Gastroesophageal sphincter (tissue), 4 donors: ENCODE data around the gene ENO2. TPM values are rescaled to one million over a fixed set of nuclear protein-coding genes. Genes with fewer than 3 reads are reported as not detected.
"Not testable (repeated sequence)": the region's sequence is repeated elsewhere in the genome, so short reads cannot be mapped to it uniquely, and the experiment has no call there.

Experiments
- ATAC-seq: fragments of 150-250 bp; one replicate; pipeline ENCODE4 v1.9.1; 2016; ENCODE audit warnings: mild to moderate bottlenecking, moderate library complexity
- H3K27ac ChIP-seq, 4 donors: fragments of 200-600 bp; sonication (generic) in 3 of 4; 1 replicate in 3 of 4; 2 replicates in 1 of 4; pipeline ENCODE4 v1.5.1; 2016 to 2019
- H3K27me3 ChIP-seq: fragments of 200-600 bp; sonication (generic); one replicate; pipeline ENCODE4 v1.5.1; 2019
- H3K36me3 ChIP-seq, 2 donors: fragments of 200-600 bp; sonication (generic); one replicate each; pipeline ENCODE4 v1.5.1; 2019; ENCODE audit warnings: control low read depth in 1 of 2
- H3K4me1 ChIP-seq, 3 donors: fragments of 200-600 bp; sonication (generic); 1 replicate in 2 of 3; 2 replicates in 1 of 3; pipeline ENCODE4 v1.5.1; 2016 to 2019; ENCODE audit warnings: control low read depth in 2 of 3
- H3K4me3 ChIP-seq, 2 donors: fragments of 200-600 bp; sonication (generic); one replicate each; pipeline ENCODE4 v1.5.1; 2019; ENCODE audit warnings: mild to moderate bottlenecking in 1 of 2, moderate library complexity in 1 of 2
- H3K9me3 ChIP-seq, 3 donors: fragments of 200-600 bp; sonication (generic); one replicate each; pipeline ENCODE4 v1.5.1; 2017 to 2019; ENCODE audit warnings: control low read depth in 2 of 3
- EP300 ChIP-seq: sonication (generic); formaldehyde crosslinking; IDR thresholded peaks from one replicate; pipeline ENCODE4 v1.6.1; 2017; ENCODE audit warnings: antibody characterized with exemption, mild to moderate bottlenecking
- POLR2A ChIP-seq, 2 donors: fragments of 450-650 bp; IDR thresholded peaks; one replicate each; pipeline ENCODE4 v1.6.1; 2017; ENCODE audit warnings: antibody characterized with exemption in 2 of 2, mild to moderate bottlenecking in 2 of 2, moderate library complexity in 1 of 2
- POLR2AphosphoS5 ChIP-seq: sonication (generic); formaldehyde crosslinking; IDR thresholded peaks from one replicate; pipeline ENCODE4 v1.6.1; 2017; ENCODE audit warnings: antibody characterized with exemption
- WGBS, 2 donors: methylation state at CpG; one replicate each; pipeline ENCODE4 v1.1.5; 2018; ENCODE audit warnings: low coverage in 1 of 2; 5-methylcytosine and 5-hydroxymethylcytosine counted together
- total RNA-seq, 4 donors: library from RNA; depleted of rRNA; stranded (reverse); fragments of >200 nt; gene quantifications; one replicate each; pipeline ENCODE4 v1.1.0, GENCODE V29; 2016
- TF ChIP-seq, protein P1 (sequence below), 4 experiments: fragments of 200-600 bp in 2 of 4; fragments of 450-650 bp in 2 of 4; sonication (generic) in 1 of 4; IDR thresholded peaks; one replicate each; pipeline ENCODE4 v1.5.1; 2017 to 2019; ENCODE audit warnings: antibody characterized with exemption in 4 of 4, mild to moderate bottlenecking in 2 of 4, moderate library complexity in 2 of 4

The ENO2 gene
- total RNA-seq, 4 donors from 2014 or later: 31.2 to 68.2 (median 43.5) TPM

- H3K36me3 ChIP-seq: peaks cover 0 to 36% of the 10 kb centered on the region in 2 donors
- H3K27ac ChIP-seq: no peak overlapping the region
- H3K4me1 ChIP-seq: no peaks in the 10 kb centered on the region
- WGBS, 2 donors: 95 to 100% methylated on average over 1 to 3 of the region's 11 CpGs
- H3K4me3 ChIP-seq: no peak overlapping the region
- TF ChIP-seq POLR2A (IDR thresholded peaks at IDR 0.05): no peak
- no peak for TF ChIP-seq POLR2AphosphoS5
- TF ChIP-seq, protein P1, sequence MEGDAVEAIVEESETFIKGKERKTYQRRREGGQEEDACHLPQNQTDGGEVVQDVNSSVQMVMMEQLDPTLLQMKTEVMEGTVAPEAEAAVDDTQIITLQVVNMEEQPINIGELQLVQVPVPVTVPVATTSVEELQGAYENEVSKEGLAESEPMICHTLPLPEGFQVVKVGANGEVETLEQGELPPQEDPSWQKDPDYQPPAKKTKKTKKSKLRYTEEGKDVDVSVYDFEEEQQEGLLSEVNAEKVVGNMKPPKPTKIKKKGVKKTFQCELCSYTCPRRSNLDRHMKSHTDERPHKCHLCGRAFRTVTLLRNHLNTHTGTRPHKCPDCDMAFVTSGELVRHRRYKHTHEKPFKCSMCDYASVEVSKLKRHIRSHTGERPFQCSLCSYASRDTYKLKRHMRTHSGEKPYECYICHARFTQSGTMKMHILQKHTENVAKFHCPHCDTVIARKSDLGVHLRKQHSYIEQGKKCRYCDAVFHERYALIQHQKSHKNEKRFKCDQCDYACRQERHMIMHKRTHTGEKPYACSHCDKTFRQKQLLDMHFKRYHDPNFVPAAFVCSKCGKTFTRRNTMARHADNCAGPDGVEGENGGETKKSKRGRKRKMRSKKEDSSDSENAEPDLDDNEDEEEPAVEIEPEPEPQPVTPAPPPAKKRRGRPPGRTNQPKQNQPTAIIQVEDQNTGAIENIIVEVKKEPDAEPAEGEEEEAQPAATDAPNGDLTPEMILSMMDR (IDR thresholded peaks at IDR 0.05): no peak
- TF ChIP-seq EP300: no peak
- ATAC-seq: no peak
- H3K27me3 ChIP-seq: no peaks in the 10 kb centered on the region
- H3K9me3 ChIP-seq: no peaks in the 10 kb centered on the region
Observed at GRCh38 chr12:6883683-6884082, 30.7 kb upstream of the ENO2 start.

GRCh38 chr12:6884539-6884938 is 29.8 kb upstream of the ENO2 start:
- H3K4me3 ChIP-seq: no peak overlapping the region
- peaks cover 0 to 36% of the 10 kb centered on the region in 2 donors for H3K36me3 ChIP-seq
- H3K9me3 ChIP-seq: no peaks in the 10 kb centered on the region
- WGBS, 2 donors: 73 to 75% methylated on average over 6 to 19 of the region's 22 CpGs
- no peak overlapping the region for H3K27ac ChIP-seq
- H3K4me1 ChIP-seq: no peaks in the 10 kb centered on the region
- ATAC-seq: no peak
- no peak for TF ChIP-seq POLR2AphosphoS5
- no peak for TF ChIP-seq EP300
- TF ChIP-seq, protein P1 (IDR thresholded peaks at IDR 0.05): no peak
- no peak for TF ChIP-seq POLR2A (IDR thresholded peaks at IDR 0.05)
- H3K27me3 ChIP-seq: no peaks in the 10 kb centered on the region

DNA sequence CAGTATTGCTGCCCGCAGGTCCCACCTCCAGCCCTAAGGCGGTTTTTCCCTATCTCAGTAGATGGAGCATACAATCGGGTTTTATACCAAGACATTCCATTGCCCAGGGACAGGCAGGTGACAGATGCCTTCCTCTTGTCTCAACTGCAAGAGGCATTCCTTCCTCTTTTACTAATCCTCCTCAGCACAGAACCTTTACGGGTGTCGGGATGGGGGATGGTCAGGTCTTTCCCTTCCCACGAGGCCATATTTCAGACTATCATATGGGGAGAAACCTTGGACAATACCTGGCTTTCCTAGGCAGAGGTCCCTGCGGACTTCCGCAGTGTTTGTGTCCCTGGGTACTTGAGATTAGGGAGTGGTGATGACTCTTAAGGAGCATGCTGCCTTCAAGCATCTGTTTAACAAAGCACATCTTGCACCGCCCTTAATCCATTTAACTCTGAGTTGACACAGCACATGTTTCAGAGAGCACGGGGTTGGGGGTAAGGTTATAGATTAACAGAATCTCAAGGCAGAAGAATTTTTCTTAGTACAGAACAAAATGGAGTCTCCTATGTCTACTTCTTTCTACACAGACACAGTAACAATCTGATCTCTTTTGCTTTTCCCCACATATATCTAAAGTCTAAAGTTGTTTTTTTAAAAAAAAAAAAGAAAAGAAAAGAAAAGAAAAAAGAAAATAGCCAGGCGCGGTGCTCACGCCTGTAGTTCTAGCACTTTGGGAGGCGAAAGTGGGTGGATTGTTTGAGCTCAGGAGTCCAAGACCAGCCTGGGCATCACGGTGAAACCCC is 28.0 kb upstream of the ENO2 start:
- Histone ChIP-seq H3K4me1 (peaks cover 0 to 10% (median 1%) of the 10 kb centered on the region in 3 donors), H3K36me3 (peaks cover 0 to 36% of the 10 kb centered on the region in 2 donors)
- H3K27ac ChIP-seq, H3K4me3 ChIP-seq, ATAC-seq, H3K9me3 ChIP-seq, H3K27me3 ChIP-seq: not testable (repeated sequence)
- 59 to 66% methylated on average over 5 to 6 of the region's 15 CpGs for WGBS, 2 donors

- Histone ChIP-seq H3K36me3 (peaks cover 0 to 33% of the 10 kb centered on the region in 2 donors), H3K27me3 (no peaks in the 10 kb centered on the region), H3K4me3 (no peak overlapping the region), H3K27ac (no peak overlapping the region), H3K9me3 (no peaks in the 10 kb centered on the region), H3K4me1 (peaks cover 0 to 19% (median 4%) of the 10 kb centered on the region in 3 donors)
- no peak for TF ChIP-seq POLR2AphosphoS5
- TF ChIP-seq, protein P1 (IDR thresholded peaks at IDR 0.05): no peak
- no peak for TF ChIP-seq POLR2A (IDR thresholded peaks at IDR 0.05)
- TF ChIP-seq EP300: no peak
- WGBS, 2 donors: 77% methylated on average over 8 of the region's 8 CpGs; no CpG with 5 or more reads in 1 of the 2 donors
- ATAC-seq: no peak
Observed at GRCh38 chr12:6887460-6887859, 26.9 kb upstream of the ENO2 start.

GRCh38 chr12:6888360-6888759 is 26.0 kb upstream of the ENO2 start:
- 100% methylated on average over 1 to 2 of the region's 2 CpGs for WGBS, 2 donors
- ATAC-seq: no peak
- H3K4me1 ChIP-seq: peaks cover 0 to 19% (median 4%) of the 10 kb centered on the region in 3 donors
- H3K27ac ChIP-seq: no peak overlapping the region
- H3K36me3 ChIP-seq: peaks cover 0 to 24% of the 10 kb centered on the region in 2 donors
- H3K4me3 ChIP-seq: no peak overlapping the region
- no peaks in the 10 kb centered on the region for H3K27me3 ChIP-seq
- TF ChIP-seq, protein P1 (IDR thresholded peaks at IDR 0.05): no peak
- no peaks in the 10 kb centered on the region for H3K9me3 ChIP-seq

DNA sequence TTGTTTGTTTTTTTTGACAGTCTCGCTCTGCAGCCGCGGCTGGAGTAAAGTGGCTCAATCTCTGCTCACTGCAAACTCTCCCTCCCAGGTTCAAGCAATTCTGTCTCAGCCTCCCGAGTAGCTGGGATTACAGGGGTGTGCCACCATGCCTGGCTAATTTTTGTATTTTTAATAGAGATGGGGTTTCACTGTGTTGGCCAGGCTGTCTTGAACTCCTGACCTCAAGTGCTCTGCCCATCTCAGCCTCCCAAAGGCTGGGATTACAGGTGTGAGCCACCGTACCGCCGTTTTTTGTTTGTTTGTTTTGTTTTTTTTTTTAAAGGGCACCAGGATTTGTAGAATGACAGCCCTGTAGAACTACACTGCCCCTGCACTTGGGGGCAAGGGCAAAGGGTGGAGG is 25.6 kb upstream of the ENO2 start:
- Histone ChIP-seq H3K4me1 (peaks cover 0 to 19% (median 4%) of the 10 kb centered on the region in 3 donors), H3K36me3 (peaks cover 0 to 19% of the 10 kb centered on the region in 2 donors)
- not testable (repeated sequence) for H3K27ac ChIP-seq, ATAC-seq, H3K27me3 ChIP-seq, H3K9me3 ChIP-seq, H3K4me3 ChIP-seq
- WGBS, 2 donors: 71 to 74% methylated on average over 3 to 7 of the region's 7 CpGs

- WGBS, 2 donors: 91 to 94% methylated on average over 14 of the region's 21 CpGs
- H3K27ac ChIP-seq: peak overlapping the region; percentile 85 to 93 (median 91)
- H3K36me3 ChIP-seq, H3K9me3 ChIP-seq, ATAC-seq, H3K27me3 ChIP-seq, H3K4me3 ChIP-seq: not testable (repeated sequence)
- H3K4me1 ChIP-seq: peaks cover 0 to 19% (median 4%) of the 10 kb centered on the region in 3 donors
Observed at GRCh38 chr12:6889775-6890573, 24.4 kb upstream of the ENO2 start.
